K562 (cell line): ENCODE data around the gene ROBO1. TPM values are rescaled to one million over a fixed set of nuclear protein-coding genes. Genes with fewer than 3 reads are reported as not detected.

Source experiments
- ATAC-seq: fragments of 200-7000 bp; cut with Tn5 transposase; 3 replicates; pipeline ENCODE4 v1.9.1; 2020; ENCODE audit warnings: moderate library complexity
- BruUV-seq: library from RNA; stranded (reverse); fragments of 400-500 nt; replicated peaks from 2 replicates; lab custom pipeline; 2021; lab: Mats Ljungman, UMichigan
- CTCF ChIA-PET: fragments of 300-600 bp; formaldehyde crosslinking; extraction: SDS; loops from one replicate; lab custom pipeline; 2021; ENCODE audit warnings: low intra/inter-chr PET ratio; lab: Yijun Ruan, JAX
- POLR2A ChIA-PET: fragments of 300-600, 350-650 bp; sonication (Branson Sonifier 250); formaldehyde crosslinking; extraction: SDS; loops from one replicate; lab custom pipeline; 2021; ENCODE audit warnings: antibody characterized with exemption, inconsistent platforms; lab: Yijun Ruan, JAX
- DNase-seq, 4 experiments: peaks; one replicate each; pipeline versions ENCODE4 v3.0.0 to v3.0.0-alpha.2; 2011 to 2018; ENCODE audit warnings: low spot score in 3 of 4, mixed read lengths in 3 of 4; ENCODE audit errors: extremely low read depth in 1 of 4
- FAIRE-seq: peaks from 2 replicates; lab custom pipeline; 2011; peaks lifted over from hg19 to GRCh38; lab: Jason Lieb, UNC
- H2AFZ ChIP-seq: 2 replicates; pipeline ENCODE4 v1.6.0; 2011; ENCODE audit warnings: low read depth, low read length, control low read depth, inconsistent platforms
- H3K27ac ChIP-seq: fragments of 200-600 bp; 3 replicates; pipeline ENCODE4 v1.8.0; 2011; ENCODE audit warnings: low read depth, mild to moderate bottlenecking, control low read depth, inconsistent platforms, low read length, moderate library complexity, mixed read lengths; ENCODE audit errors: extremely low read depth
- H3K27me3 ChIP-seq, 2 experiments: fragments of 300-600 bp in 1 of 2; 2 replicates in 1 of 2; 3 replicates in 1 of 2; pipeline versions ENCODE4 v1.6.0 to v1.8.0; 2011; ENCODE audit warnings: inconsistent platforms in 2 of 2, low read length in 2 of 2, mild to moderate bottlenecking in 1 of 2, mixed read lengths in 1 of 2, moderate library complexity in 1 of 2; ENCODE audit not compliant: control insufficient read depth in 2 of 2, insufficient read depth in 2 of 2
- H3K36me3 ChIP-seq: fragments of 300-600 bp; 3 replicates; pipeline ENCODE4 v1.8.0; 2011; ENCODE audit warnings: mild to moderate bottlenecking, low read length, inconsistent platforms; ENCODE audit not compliant: control insufficient read depth, insufficient read depth
- H3K4me1 ChIP-seq, 2 experiments: fragments of 200-600 bp in 1 of 2; replicated peaks in 1 of 2; 2 replicates in 1 of 2; 3 replicates in 1 of 2; pipeline versions ENCODE4 v1.5.1 to v1.8.0; 2011; ENCODE audit warnings: inconsistent platforms in 2 of 2, low read length in 2 of 2, mild to moderate bottlenecking in 1 of 2, mixed read lengths in 1 of 2, moderate library complexity in 1 of 2; ENCODE audit not compliant: control insufficient read depth in 2 of 2, insufficient read depth in 2 of 2
- H3K4me2 ChIP-seq: 2 replicates; pipeline ENCODE4 v1.6.1; 2011; ENCODE audit warnings: low read length, control low read depth, inconsistent platforms, mixed read lengths; ENCODE audit not compliant: insufficient read depth
- H3K4me3 ChIP-seq: fragments of 200-600 bp; sonication (generic), shearing (Covaris generic); 2 replicates; pipeline ENCODE4 v1.5.1; 2016; ENCODE audit warnings: control low read depth, inconsistent platforms
- H3K79me2 ChIP-seq: fragments of 200-600 bp; 3 replicates; pipeline ENCODE4 v1.8.0; 2011; ENCODE audit warnings: low read length, inconsistent platforms; ENCODE audit not compliant: control insufficient read depth, insufficient read depth
- H3K9ac ChIP-seq, 2 experiments: 2 replicates each; pipeline versions ENCODE4 v1.6.0 to v1.6.1; 2011; ENCODE audit warnings: low read depth in 2 of 2, low read length in 2 of 2, control low read depth in 1 of 2, inconsistent platforms in 1 of 2, mild to moderate bottlenecking in 1 of 2, mixed read lengths in 1 of 2; ENCODE audit not compliant: insufficient read depth in 1 of 2
- H3K9me1 ChIP-seq: one replicate; pipeline ENCODE4 v1.6.0; 2011; ENCODE audit warnings: inconsistent platforms, mild to moderate bottlenecking, low read length, moderate library complexity; ENCODE audit not compliant: control insufficient read depth, insufficient read depth
- H3K9me3 ChIP-seq: replicated peaks from 2 replicates; pipeline ENCODE4 v1.5.1; 2011; ENCODE audit warnings: low read depth, low read length, inconsistent platforms; ENCODE audit not compliant: control insufficient read depth, insufficient read depth
- H4K20me1 ChIP-seq: replicated peaks from 2 replicates; pipeline ENCODE4 v1.6.1; 2011; ENCODE audit warnings: low read length, inconsistent platforms, mixed read lengths; ENCODE audit not compliant: control insufficient read depth, insufficient read depth
- CREB3 ChIP-seq: fragments of 450-650 bp; conservative IDR thresholded peaks from 2 replicates; pipeline ENCODE4 v1.6.1; 2016; ENCODE audit warnings: missing genetic modification characterization, low read depth, mild to moderate bottlenecking, missing compliant biosample characterization, moderate library complexity
- ELF1 ChIP-seq: fragments of 200-800 bp; sonication (Bioruptor generic); IDR thresholded peaks from 2 replicates; pipeline ENCODE4 v1.6.1; 2016; ENCODE audit warnings: missing genetic modification characterization, missing compliant biosample characterization
- FOXP1 ChIP-seq: sonication (generic); formaldehyde crosslinking; IDR thresholded peaks from 2 replicates; pipeline ENCODE4 v1.8.0; 2022; ENCODE audit warnings: mild to moderate bottlenecking, missing genetic modification reagents
- HMG20A ChIP-seq: fragments of 450-650 bp; formaldehyde crosslinking; conservative IDR thresholded peaks from 2 replicates; pipeline ENCODE4 v1.4.0; 2020; ENCODE audit warnings: mild to moderate bottlenecking, mixed read lengths
- KDM4B ChIP-seq, 2 experiments: fragments of 450-650 bp in 1 of 2; sonication (generic) in 1 of 2; IDR thresholded peaks; 2 replicates each; pipeline ENCODE4 v1.6.1; 2016 to 2017; ENCODE audit warnings: borderline replicate concordance in 2 of 2, antibody characterized with exemption in 1 of 2, low read depth in 1 of 2, mild to moderate bottlenecking in 1 of 2
- NFE2L1 ChIP-seq: fragments of 450-650 bp; IDR thresholded peaks from 2 replicates; pipeline ENCODE4 v1.6.1; 2016; ENCODE audit warnings: missing genetic modification characterization, low read depth, mild to moderate bottlenecking, missing compliant biosample characterization, moderate library complexity, borderline replicate concordance
- NR3C1 ChIP-seq: sonication (generic); formaldehyde crosslinking; IDR thresholded peaks from 2 replicates; pipeline ENCODE4 v1.8.1; 2022; ENCODE audit warnings: missing genetic modification reagents
- RBM14 ChIP-seq: fragments of 200-400 bp; formaldehyde crosslinking; IDR thresholded peaks from 2 replicates; pipeline ENCODE4 v1.6.1; 2018; ENCODE audit warnings: low read depth, mild to moderate bottlenecking, low read length, moderate library complexity, borderline replicate concordance; ENCODE audit not compliant: insufficient read depth
- RFX7 ChIP-seq: fragments of 250-450 bp; sonication (Bioruptor Pico); IDR thresholded peaks from 2 replicates; pipeline ENCODE4 v1.5.1; 2021; ENCODE audit warnings: mild to moderate bottlenecking
- RNF219 ChIP-seq: fragments of 250-450 bp; sonication (Bioruptor Pico); IDR thresholded peaks from 2 replicates; pipeline ENCODE4 v1.5.0; 2022; ENCODE audit warnings: mild to moderate bottlenecking
- SUPT5H ChIP-seq: fragments of 450-650 bp; IDR thresholded peaks from 2 replicates; pipeline ENCODE4 v1.6.1; 2016
- TFAP4 ChIP-seq: sonication (generic); formaldehyde crosslinking; IDR thresholded peaks from 2 replicates; pipeline ENCODE4 v1.8.0; 2022; ENCODE audit warnings: missing genetic modification reagents, mild to moderate bottlenecking, moderate library complexity, borderline replicate concordance
- THRAP3 ChIP-seq: fragments of 450-650 bp; IDR thresholded peaks from 2 replicates; pipeline ENCODE4 v1.6.1; 2016; ENCODE audit warnings: mild to moderate bottlenecking, inconsistent platforms, borderline replicate concordance
- ZNF212 ChIP-seq: fragments of 450-650 bp; formaldehyde crosslinking; IDR thresholded peaks from 2 replicates; pipeline ENCODE4 v1.4.0; 2020; ENCODE audit warnings: mild to moderate bottlenecking
- ZNF224 ChIP-seq: sonication (generic); formaldehyde crosslinking; IDR thresholded peaks from 2 replicates; pipeline ENCODE4 v1.8.0; 2022; ENCODE audit warnings: mild to moderate bottlenecking, missing genetic modification reagents
- ZNF584 ChIP-seq: fragments of 200-800 bp; sonication (Bioruptor generic); IDR thresholded peaks from 2 replicates; pipeline ENCODE4 v1.6.1; 2016; ENCODE audit warnings: low read depth, mild to moderate bottlenecking, missing genetic modification characterization, missing compliant biosample characterization
- ZNF668 ChIP-seq: fragments of 250-450 bp; sonication (Bioruptor Pico); IDR thresholded peaks from 2 replicates; pipeline ENCODE4 v1.8.0; 2022; ENCODE audit warnings: mild to moderate bottlenecking, inconsistent platforms
- WGBS: fragments of 100-300 bp; shearing (Covaris generic); methylation state at CpG from one replicate; pipeline ENCODE4 v1.1.6; 2016; ENCODE audit warnings: low coverage, mixed read lengths; ENCODE audit not compliant: insufficient coverage; ENCODE audit errors: missing lambda C conversion rate; 5-methylcytosine and 5-hydroxymethylcytosine counted together
- in situ Hi-C: fragments of 300-500 bp; cut with MboI; formaldehyde crosslinking; loops from 4 replicates; pipeline ENCODE4 v1.15.0; 2018; ENCODE audit warnings: inconsistent platforms, mixed read lengths
- intact Hi-C: fragments of 100-400 bp; cut with micrococcal nuclease; formaldehyde crosslinking; loops from 2 replicates; pipeline ENCODE4 v1.14.2; 2022
- polyA plus RNA-seq, 8 experiments: library from polyadenylated mRNA; depleted of rRNA in 4 of 8; stranded (reverse) in 5 of 8; unstranded in 3 of 8; fragments of >200 nt; fragmentation: Nextera tagmentation in 2 of 8; fragmentation: Illumina TruSeq in 1 of 8; extraction: Ambion mirVana in 2 of 8; extraction: Trizol in 1 of 8; gene quantifications; 2 replicates each; pipeline versions ENCODE4 v1.2.1 to v1.2.3, GENCODE V29; 2011 to 2014; ENCODE audit warnings: inconsistent platforms in 1 of 8, missing spikeins in 1 of 8
- total RNA-seq, 7 experiments: library from RNA; depleted of rRNA in 6 of 7; stranded (reverse); fragments of >200 nt in 6 of 7; fragmentation: Illumina TruSeq in 2 of 7; extraction: Trizol in 2 of 7; gene quantifications; 2 replicates each; pipeline versions ENCODE4 v1.2.1 to v1.2.3, GENCODE V29; 2011 to 2021; ENCODE audit warnings: low replicate concordance in 1 of 7

The ROBO1 gene
- total and polyA plus RNA-seq, 9 of the 15 experiments (the other 6 are each of a cell fraction or from before 2014, with no cell fraction given), result 0.01 to 0.53 (median 0.17) TPM; not detected in 5

GRCh38 chr3:79366414-79366813 is 401.4 kb downstream of the ROBO1 start (continued):
- no peak for TF ChIP-seq TFAP4
- no peak for TF ChIP-seq RNF219
- TF ChIP-seq FOXP1 (CRISPR knock-in tag), result no peak
- no peak for TF ChIP-seq ZNF212 (CRISPR knock-in tag)
- TF ChIP-seq ZNF224, result no peak
- TF ChIP-seq ELF1 (tag), result no peak
- TF ChIP-seq HMG20A (CRISPR knock-in tag), result no peak
- TF ChIP-seq NR3C1 (CRISPR knock-in tag), result no peak

- H2AFZ ChIP-seq, result no peak overlapping the region
- no peak for FAIRE-seq
- no peaks in the 10 kb centered on the region for H3K79me2 ChIP-seq
- no TSS peak for BruUV-seq
- POLR2A ChIA-PET, result no interaction called here
- no peaks in the 10 kb centered on the region for H3K9me3 ChIP-seq
- H3K4me2 ChIP-seq, result no peak overlapping the region
- no peak for DNase-seq
- H3K4me3 ChIP-seq, result no peak overlapping the region
- no peaks in the 10 kb centered on the region for H3K27me3 ChIP-seq
- WGBS, result 0% methylated on average over 2 of the region's 5 CpGs
- no peak for ATAC-seq
- H3K36me3 ChIP-seq, result no peaks in the 10 kb centered on the region
- in situ Hi-C loops, result no loop called here
- intact Hi-C loops, result loop anchor here (5.0 kb wide), 1 partner anchor 707 kb away; no protein-coding TSS in a partner anchor
- no peak overlapping the region for H3K9ac ChIP-seq
- TF ChIP-seq ZNF584 (no peak), THRAP3 (no peak), ZNF668 (CRISPR knock-in tag) (no peak), NFE2L1 (no peak), RBM14 (no peak), KDM4B (IDR thresholded peaks at IDR 0.05; ENCODE audit: borderline replicate concordance in 2 of 2, low read depth in 1 of 2) (no peak), RFX7 (no peak), CREB3 (tag) (no peak), SUPT5H (no peak)
- CTCF ChIA-PET, result no interaction called here
- no peak overlapping the region for H3K27ac ChIP-seq
- H3K9me1 ChIP-seq, result no peaks in the 10 kb centered on the region
- no peaks in the 10 kb centered on the region for H4K20me1 ChIP-seq
- no peaks in the 10 kb centered on the region for H3K4me1 ChIP-seq
These were observed 403.0 kb downstream of the ROBO1 start for GRCh38 chr3:79364784-79365183.
